Posterior cingulate gyrus (tissue), 11 donors: ENCODE results near the gene PACRG.

Source experiments
- DNase-seq, 10 donors: peaks; one replicate each; pipeline versions ENCODE4 v3.0.0 to v3.0.0-alpha.2; 2020 to 2021; ENCODE audit warnings: mixed read lengths in 3 of 10
- intact Hi-C: fragments of 100-400 bp; cut with DNase I; formaldehyde crosslinking; loops from one replicate; pipeline ENCODE4 v1.15.1; 2023

Gene PACRG

GRCh38 chr6:163162007-163162873, 434.5 kb downstream of the PACRG start:
- peak in 2 of 10 donors; percentile 48 to 78 for DNase-seq
- intact Hi-C loops, result no loop called here

GRCh38 chr6:163162874-163163213, 435.1 kb downstream of the PACRG start:
- intact Hi-C loops, result no loop called here
- peak in 1 of 10 donors; percentile 70 for DNase-seq

- intact Hi-C loops, result no loop called here
- peak in 1 of 10 donors; percentile 73 for DNase-seq
Observed at GRCh38 chr6:163164175-163164900, 436.6 kb downstream of the PACRG start.

GRCh38 chr6:163165155-163165910, 437.6 kb downstream of the PACRG start:
- DNase-seq, result peak in 3 of 10 donors; percentile 47 to 76 (median 68)
- intact Hi-C loops, result no loop called here

GRCh38 chr6:163165922-163166321, 438.1 kb downstream of the PACRG start:
- intact Hi-C loops, result no loop called here
- DNase-seq, result peak; percentile 72 to 97 (median 84)

- DNase-seq, result no peak
- intact Hi-C loops, result no loop called here
Observed at GRCh38 chr6:163166507-163166906, 438.7 kb downstream of the PACRG start.

GRCh38 chr6:163169521-163169920, 441.7 kb downstream of the PACRG start:
- intact Hi-C loops, result no loop called here
- DNase-seq, result peak in 1 of 10 donors; percentile 67

- intact Hi-C loops, result no loop called here
- peak in 1 of 10 donors; percentile 26 for DNase-seq
Observed at GRCh38 chr6:163170294-163170883, 442.6 kb downstream of the PACRG start.

GRCh38 chr6:163173741-163174140, 446.0 kb downstream of the PACRG start:
- no peak for DNase-seq
- intact Hi-C loops, result no loop called here

GRCh38 chr6:163175301-163175700, 447.5 kb downstream of the PACRG start:
- intact Hi-C loops, result no loop called here
- DNase-seq, result peak in 1 of 10 donors; percentile 42

GRCh38 chr6:163176097-163176496, 448.3 kb downstream of the PACRG start:
- intact Hi-C loops, result no loop called here
- DNase-seq, result no peak

GRCh38 chr6:163177007-163177406, 449.2 kb downstream of the PACRG start:
- DNase-seq, result no peak
- intact Hi-C loops, result no loop called here

- peak in 1 of 10 donors; percentile 59 for DNase-seq
- intact Hi-C loops, result no loop called here
Observed at GRCh38 chr6:163177892-163178420, 450.2 kb downstream of the PACRG start.

- DNase-seq, result peak in 1 of 10 donors; percentile 71
- intact Hi-C loops, result no loop called here
Observed at GRCh38 chr6:163179061-163179460, 451.3 kb downstream of the PACRG start.

- no peak for DNase-seq
- intact Hi-C loops, result loop anchor here (2.0 to 10.0 kb wide), 5 partner anchors 68 to 777 kb away; partner anchors contain the start of gene QKI
Observed at GRCh38 chr6:163179721-163180120, 451.9 kb downstream of the PACRG start.

GRCh38 chr6:163180874-163181541, 453.2 kb downstream of the PACRG start:
- intact Hi-C loops, result loop anchor here (2.0 to 10.0 kb wide), 5 partner anchors 66 to 776 kb away; partner anchors contain the start of gene QKI
- DNase-seq, result peak; percentile 77 to 98 (median 92)

- intact Hi-C loops, result loop anchor here (2.0 to 10.0 kb wide), 5 partner anchors 66 to 775 kb away; partner anchors contain the start of gene QKI
Observed at GRCh38 chr6:163181666-163182180, 453.9 kb downstream of the PACRG start.

GRCh38 chr6:163182696-163183095, 454.9 kb downstream of the PACRG start:
- no peak for DNase-seq
- intact Hi-C loops, result loop anchor here (5.0 to 10.0 kb wide), 2 partner anchors 65 to 132 kb away; no protein-coding TSS in a partner anchor

More at GRCh38 chr6:163181666-163182180, 453.9 kb downstream of the PACRG start:
- peak in 2 of 10 donors; percentile 57 to 86 for DNase-seq

GRCh38 chr6:163183806-163184205, 456.0 kb downstream of the PACRG start:
- intact Hi-C loops, result loop anchor here (5.0 to 10.0 kb wide), 2 partner anchors 63 to 131 kb away; no protein-coding TSS in a partner anchor
- DNase-seq, result no peak
